Right lobe of liver (tissue), 4 donors: Measurements from ENCODE around the gene APMAP.

ENCODE experiments used
- CTCF ChIP-seq, 4 donors: fragments of 200-600 bp in 3 of 4; fragments of 450-650 bp in 1 of 4; IDR thresholded peaks; one replicate each; pipeline versions ENCODE4 v1.5.1 to v1.8.0; 2016 to 2022; ENCODE audit warnings: antibody characterized with exemption in 4 of 4, mild to moderate bottlenecking in 2 of 4
- POLR2A ChIP-seq: fragments of 450-650 bp; IDR thresholded peaks from one replicate; pipeline ENCODE4 v1.6.1; 2017; ENCODE audit warnings: antibody characterized with exemption, mild to moderate bottlenecking
- donor health status: DM: no; HTN: no; CAD: no.
- donor health status: DM: no; HTN: no; CAD: no.
- donor health status: DM: no; HTN: yes; CAD: no.

GRCh38 chr20:24991897-24992486 lies 559 bp downstream of the APMAP start:
- no peak for TF ChIP-seq CTCF (IDR thresholded peaks at IDR 0.05)
- TF ChIP-seq POLR2A: no peak
